Measurements from ENCODE around the gene ENDOU.

GRCh38 chr12:47732504-47732903 is 7.2 kb upstream of the ENDOU start:
- no peak for TF ChIP-seq CTCF (conservative IDR thresholded peaks at IDR 0.05)
- no peak for TF ChIP-seq EZH2 (IDR thresholded peaks at IDR 0.05; ENCODE audit: low read depth)

Measured in PC-9 (cell line).